HG03442 (cell line): Measurements from ENCODE around the gene PHF8.

ENCODE experiments used
- ATAC-seq: cut with Tn5 transposase; IDR thresholded peaks from one replicate; pipeline ENCODE4 v1.9.1; 2021; ENCODE audit warnings: mild to moderate bottlenecking, moderate library complexity; ENCODE audit not compliant: unreplicated experiment

The PHF8 gene

GRCh38 chrX:54024350-54024749 lies 19.9 kb downstream of the PHF8 start:
- ATAC-seq, result no peak

DNA sequence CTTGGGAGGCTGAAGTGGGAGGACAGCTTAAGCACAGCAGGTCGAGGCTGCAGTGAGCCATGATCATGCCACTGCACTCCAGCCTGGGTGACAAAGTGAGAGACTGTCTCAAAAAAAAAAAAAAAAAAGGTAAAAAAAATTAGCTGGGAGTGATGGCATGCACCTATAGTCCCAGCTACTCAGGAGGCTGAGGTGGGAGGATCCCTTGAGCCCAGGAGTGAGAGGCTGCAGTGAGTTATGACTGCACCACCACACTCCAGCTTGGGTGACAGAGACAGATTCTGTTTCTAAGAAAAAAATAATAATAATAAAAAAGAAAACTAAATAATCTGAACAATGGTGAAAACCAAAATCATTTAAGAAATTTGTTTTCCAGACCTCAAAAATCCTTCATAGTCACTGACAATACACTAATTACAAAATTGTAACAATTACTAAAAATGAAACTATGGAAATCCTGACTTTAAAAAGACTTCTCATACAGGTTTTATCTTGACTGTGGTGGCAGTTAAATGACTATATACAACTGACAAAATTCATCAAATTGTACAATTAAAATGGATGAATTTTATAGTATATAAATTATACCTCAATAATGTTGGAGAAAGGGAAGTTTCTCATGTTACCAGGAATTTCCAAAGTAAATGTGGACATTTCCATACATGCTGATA lies 31.3 kb downstream of the PHF8 start:
- ATAC-seq, result no peak

DNA sequence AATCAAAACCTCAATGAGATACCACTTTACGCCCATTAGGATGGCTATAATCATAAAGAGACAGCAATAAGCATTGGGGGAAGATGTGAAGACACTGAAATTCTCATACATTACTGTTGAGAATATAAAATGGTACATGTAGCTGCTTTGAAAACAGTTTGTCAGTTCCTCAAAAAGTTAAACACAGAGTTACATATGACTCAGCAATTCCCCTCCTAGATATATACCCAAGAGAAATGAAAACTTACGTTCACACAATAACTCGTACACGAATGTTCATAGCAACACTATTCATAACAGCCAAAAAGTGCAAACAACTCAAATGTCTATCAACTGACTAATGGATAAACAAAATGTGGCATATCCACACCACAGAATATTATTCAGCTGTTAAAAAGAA lies 36.6 kb downstream of the PHF8 start:
- ATAC-seq, result no peak

DNA sequence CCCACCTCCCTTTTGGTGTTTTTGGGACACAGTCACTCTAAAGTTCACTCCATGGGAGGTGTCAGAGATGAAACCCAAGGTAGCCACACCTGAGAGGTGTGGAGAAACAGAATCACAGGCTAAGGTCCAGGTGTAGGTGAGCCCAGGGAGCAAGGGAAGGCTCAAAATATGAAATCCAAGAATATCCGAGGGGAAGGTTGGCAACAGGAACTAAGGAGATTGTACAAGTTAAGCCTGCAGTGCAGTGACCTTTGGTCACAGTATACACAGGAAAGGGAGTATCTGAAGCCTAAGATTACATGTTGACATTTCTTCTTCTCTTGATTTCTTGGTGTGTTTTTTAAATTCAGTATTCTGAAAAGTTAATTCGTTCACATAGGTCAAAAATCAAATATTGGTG lies 46.5 kb downstream of the PHF8 start:
- no peak for ATAC-seq

DNA sequence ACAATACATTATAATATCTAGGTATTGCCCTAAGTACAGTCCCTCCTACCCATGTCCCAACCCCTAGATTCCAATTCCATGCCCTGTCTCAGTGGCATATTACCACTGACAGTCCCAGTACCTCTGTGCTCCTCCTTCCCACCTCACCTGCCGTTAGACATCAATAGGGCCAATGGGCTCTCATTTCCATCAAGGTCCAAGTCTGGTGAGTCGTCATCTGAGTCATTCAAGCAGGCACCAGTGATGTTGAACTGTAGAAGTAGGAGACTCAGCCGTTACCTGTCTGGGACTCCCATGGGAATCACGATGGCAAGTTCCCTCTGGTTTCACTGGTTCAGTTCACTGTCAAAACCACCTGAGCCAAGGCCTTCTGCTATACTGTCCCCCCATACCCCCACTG lies 51.7 kb downstream of the PHF8 start:
- no peak for ATAC-seq

DNA sequence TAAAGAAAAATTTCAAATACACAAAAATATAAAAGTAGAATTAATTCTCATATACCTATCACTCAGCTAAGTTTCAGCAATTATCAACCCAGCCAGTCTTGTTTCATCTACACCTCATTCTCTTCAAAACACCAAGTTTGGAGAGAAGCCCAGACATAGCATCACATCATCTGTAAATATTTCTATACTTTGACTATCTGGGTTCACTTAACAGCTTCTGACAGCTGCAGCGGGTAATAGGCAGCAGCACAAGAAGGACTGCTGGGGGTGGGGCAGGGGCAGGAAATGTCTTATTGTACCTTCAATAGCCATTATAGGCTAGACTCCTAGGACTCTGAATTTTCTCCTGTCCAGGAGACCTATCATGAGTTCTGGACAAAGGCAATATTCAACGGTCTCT lies 54.1 kb downstream of the PHF8 start:
- ATAC-seq, result no peak

- no peak for ATAC-seq
Observed at GRCh38 chrX:53984895-53985294, 59.4 kb downstream of the PHF8 start.

- ATAC-seq, result no peak
Observed at GRCh38 chrX:53974529-53974928, 69.7 kb downstream of the PHF8 start.

GRCh38 chrX:53969540-53969939 lies 74.7 kb downstream of the PHF8 start:
- no peak for ATAC-seq

- no peak for ATAC-seq
Observed at GRCh38 chrX:53950130-53950733, 94.0 kb downstream of the PHF8 start.

DNA sequence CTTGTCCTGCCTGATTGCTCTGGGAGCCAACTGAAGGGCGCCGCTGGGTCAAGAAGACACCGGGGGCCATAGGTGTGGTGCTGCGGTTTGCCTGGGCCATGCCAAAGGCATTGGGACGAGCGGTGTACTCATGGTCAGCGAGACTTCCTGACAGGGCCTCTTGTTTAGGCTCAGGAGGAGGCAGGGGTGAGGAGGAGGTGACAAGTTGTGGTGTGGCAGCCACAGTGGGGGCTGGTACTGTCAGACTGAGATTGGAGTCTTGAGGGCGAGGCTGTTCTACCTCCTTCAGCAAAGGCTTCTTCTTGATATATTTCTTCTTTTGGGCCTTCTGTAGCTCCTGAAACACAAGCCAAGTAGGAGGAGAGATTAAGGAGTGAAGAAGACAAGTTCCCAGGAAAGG lies 104.1 kb downstream of the PHF8 start:
- no peak for ATAC-seq

GRCh38 chrX:53939127-53939526 lies 105.1 kb downstream of the PHF8 start:
- no peak for ATAC-seq

DNA sequence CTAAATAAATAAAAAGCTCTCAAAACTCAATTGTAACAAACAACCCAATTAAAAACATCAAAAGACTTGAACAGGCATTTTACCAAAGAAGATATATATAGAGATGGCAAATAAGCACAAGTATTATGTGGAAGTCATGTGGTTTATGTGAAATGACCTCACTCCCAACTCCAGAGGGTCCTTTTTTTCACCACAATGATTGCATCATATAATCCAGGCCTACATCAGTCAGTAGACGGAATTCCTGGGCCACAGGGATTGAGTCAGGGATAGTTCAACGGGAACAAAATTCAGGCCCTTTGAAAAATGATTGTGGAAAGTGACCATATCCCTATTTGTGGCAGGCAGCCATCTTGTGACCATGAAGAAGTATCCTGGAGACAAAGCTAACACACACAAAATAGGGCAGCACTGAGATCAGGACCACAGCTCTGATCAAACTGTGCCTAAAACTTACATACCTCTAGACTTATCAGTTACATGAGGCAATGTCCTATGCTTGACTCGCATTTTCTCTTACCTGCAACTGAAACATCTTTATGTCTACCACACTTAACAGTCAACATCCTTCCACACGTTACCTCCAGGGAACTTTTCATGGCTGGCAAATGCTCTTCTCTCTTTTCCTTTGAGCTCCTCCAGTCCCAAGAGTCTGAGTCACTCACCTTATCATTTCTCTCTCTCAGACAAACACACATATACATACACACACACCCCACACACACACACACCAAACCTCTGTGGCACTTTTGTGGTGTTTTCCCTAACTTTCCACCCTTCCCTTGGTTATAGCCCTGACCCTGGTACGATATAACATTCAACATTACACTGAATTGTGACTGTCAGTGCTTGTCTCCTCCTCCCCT lies 113.5 kb downstream of the PHF8 start:
- ATAC-seq, result no peak

GRCh38 chrX:53926030-53926429 lies 118.2 kb downstream of the PHF8 start:
- no peak for ATAC-seq

GRCh38 chrX:53918702-53919101 lies 125.6 kb downstream of the PHF8 start:
- ATAC-seq, result no peak

DNA sequence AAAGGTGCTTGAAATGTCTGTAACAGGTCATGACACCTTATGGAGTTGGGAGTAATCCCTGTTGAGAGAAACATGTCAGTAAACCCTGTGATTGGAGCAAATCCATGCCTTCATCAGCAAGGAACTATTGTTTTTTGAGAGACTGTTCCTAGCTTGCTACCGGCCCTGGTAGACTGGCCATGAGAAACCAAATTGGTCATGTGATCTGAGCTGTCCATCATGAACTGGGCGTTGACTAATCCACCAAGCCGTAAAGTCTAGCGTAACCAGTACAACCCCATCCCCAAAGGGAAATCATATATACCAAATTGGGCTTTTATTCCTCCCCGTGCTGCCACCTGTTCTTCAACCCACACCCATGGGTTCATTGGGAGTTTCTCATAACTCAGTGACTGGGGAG lies 143.7 kb downstream of the PHF8 start:
- ATAC-seq, result no peak

GRCh38 chrX:53895270-53895669 lies 149.0 kb downstream of the PHF8 start:
- ATAC-seq, result no peak
